ENCODE measurements around the gene AIG1.

AIG1 gene

GRCh38 chr6:143125455-143125854 is 64.8 kb downstream of the AIG1 start:
- H3K4me3 ChIP-seq (replicated peaks; ENCODE audit: low read depth, low read length): no peak overlapping the region
- no peak for TF ChIP-seq CTCF (IDR thresholded peaks at IDR 0.05; ENCODE audit: low read length, missing control alignments)
- DNase-seq (ENCODE audit: low read depth): no peak

GRCh38 chr6:143125864-143126573 is 65.3 kb downstream of the AIG1 start:
- H3K4me3 ChIP-seq (replicated peaks; ENCODE audit: low read depth, low read length): no peak overlapping the region
- TF ChIP-seq CTCF (IDR thresholded peaks at IDR 0.05; ENCODE audit: low read length, missing control alignments): no peak
- no peak for DNase-seq (ENCODE audit: low read depth)

- no peak overlapping the region for H3K4me3 ChIP-seq (replicated peaks; ENCODE audit: low read depth, low read length)
- DNase-seq (ENCODE audit: low read depth): no peak
- no peak for TF ChIP-seq CTCF (IDR thresholded peaks at IDR 0.05; ENCODE audit: low read length, missing control alignments)
Measured at GRCh38 chr6:143126574-143126941, 65.9 kb downstream of the AIG1 start.

- no peak overlapping the region for H3K4me3 ChIP-seq (replicated peaks; ENCODE audit: low read depth, low read length)
- no peak for DNase-seq (ENCODE audit: low read depth)
- no peak for TF ChIP-seq CTCF (IDR thresholded peaks at IDR 0.05; ENCODE audit: low read length, missing control alignments)
Measured at GRCh38 chr6:143127941-143128680, 67.4 kb downstream of the AIG1 start.

GRCh38 chr6:143128681-143129015 is 68.0 kb downstream of the AIG1 start:
- DNase-seq (ENCODE audit: low read depth): no peak
- H3K4me3 ChIP-seq (replicated peaks; ENCODE audit: low read depth, low read length): no peak overlapping the region
- no peak for TF ChIP-seq CTCF (IDR thresholded peaks at IDR 0.05; ENCODE audit: low read length, missing control alignments)

GRCh38 chr6:143130928-143131327 is 70.2 kb downstream of the AIG1 start:
- no peak for TF ChIP-seq CTCF (IDR thresholded peaks at IDR 0.05; ENCODE audit: low read length, missing control alignments)
- H3K4me3 ChIP-seq (replicated peaks; ENCODE audit: low read depth, low read length): no peak overlapping the region

GRCh38 chr6:143135325-143135724 is 74.6 kb downstream of the AIG1 start:
- no peak for DNase-seq (ENCODE audit: low read depth)
- H3K4me3 ChIP-seq (replicated peaks; ENCODE audit: low read depth, low read length): no peak overlapping the region
- TF ChIP-seq CTCF (IDR thresholded peaks at IDR 0.05; ENCODE audit: low read length, missing control alignments): no peak

More at GRCh38 chr6:143130928-143131327, 70.2 kb downstream of the AIG1 start:
- DNase-seq (ENCODE audit: low read depth): no peak
